HepG2 (cell line): ENCODE results near the gene TUBE1. TPM values are rescaled to one million over a fixed set of nuclear protein-coding genes. Genes with fewer than 3 reads are reported as not detected.

Source experiments
- ATAC-seq: fragments of 200-7000 bp; cut with Tn5 transposase; 3 replicates; pipeline ENCODE4 v1.9.1; 2020; ENCODE audit warnings: mild to moderate bottlenecking, moderate library complexity
- BruUV-seq: library from RNA; stranded (reverse); fragments of 400-500 nt; replicated peaks from 2 replicates; lab custom pipeline; 2021; lab: Mats Ljungman, UMichigan
- CTCF ChIA-PET: fragments of 300-600 bp; formaldehyde crosslinking; extraction: SDS; loops from one replicate; lab custom pipeline; 2021; ENCODE audit warnings: low total read pairs, inconsistent platforms, low intra/inter-chr PET ratio; lab: Yijun Ruan, JAX
- POLR2A ChIA-PET: fragments of 350-600 bp; sonication (Branson Sonifier 250); formaldehyde crosslinking; loops from one replicate; lab custom pipeline; 2020; ENCODE audit warnings: antibody characterized with exemption, inconsistent platforms; lab: Yijun Ruan, JAX
- DNase-seq: peaks from one replicate; pipeline ENCODE4 v3.0.0-alpha.2; 2015; ENCODE audit warnings: low spot score
- FAIRE-seq: peaks from 3 replicates; lab custom pipeline; 2011; peaks lifted over from hg19 to GRCh38; lab: Jason Lieb, UNC
- H2AFZ ChIP-seq: one replicate; pipeline ENCODE4 v1.6.1; 2011; ENCODE audit warnings: low read length, inconsistent platforms
- H3K27ac ChIP-seq: fragments of 300-600 bp; 3 replicates; pipeline ENCODE4 v1.8.0; 2011; ENCODE audit warnings: mixed run types, mild to moderate bottlenecking, mixed read lengths, low read length, inconsistent platforms; ENCODE audit not compliant: insufficient read depth; ENCODE audit errors: extremely low read length
- H3K27me3 ChIP-seq, 2 experiments: fragments of 200-600 bp in 1 of 2; 2 replicates in 1 of 2; 3 replicates in 1 of 2; pipeline versions ENCODE4 v1.6.0 to v1.8.0; 2011; ENCODE audit warnings: low read length in 2 of 2, mild to moderate bottlenecking in 2 of 2, moderate library complexity in 2 of 2, inconsistent platforms in 1 of 2; ENCODE audit not compliant: insufficient read depth in 2 of 2, control insufficient read depth in 1 of 2
- H3K36me3 ChIP-seq, 2 experiments: fragments of 200-600 bp in 1 of 2; replicated peaks in 1 of 2; 2 replicates in 1 of 2; 3 replicates in 1 of 2; pipeline versions ENCODE4 v1.5.1 to v1.8.0; 2011; ENCODE audit warnings: low read length in 2 of 2, inconsistent platforms in 1 of 2; ENCODE audit not compliant: insufficient read depth in 2 of 2, control insufficient read depth in 1 of 2
- H3K4me1 ChIP-seq: 2 replicates; pipeline ENCODE4 v1.5.1; 2012; ENCODE audit warnings: low read length, inconsistent platforms; ENCODE audit not compliant: insufficient read depth
- H3K4me2 ChIP-seq: 2 replicates; pipeline ENCODE4 v1.6.0; 2011; ENCODE audit warnings: low read depth, low read length, inconsistent platforms
- H3K4me3 ChIP-seq, 3 experiments: fragments of 200-600 bp in 1 of 3; sonication (generic), shearing (Covaris generic) in 1 of 3; replicated peaks in 1 of 3; 2 replicates each; pipeline ENCODE4 v1.5.1; 2011 to 2016; ENCODE audit warnings: low read length in 3 of 3, inconsistent platforms in 2 of 3, low read depth in 2 of 3, mild to moderate bottlenecking in 2 of 3, control low read depth in 1 of 3, mixed read lengths in 1 of 3; ENCODE audit not compliant: insufficient read depth in 1 of 3
- H3K79me2 ChIP-seq: one replicate; pipeline ENCODE4 v1.6.1; 2011; ENCODE audit warnings: low read length, inconsistent platforms; ENCODE audit not compliant: insufficient read depth
- H3K9ac ChIP-seq: 2 replicates; pipeline ENCODE4 v1.6.0; 2011; ENCODE audit warnings: mild to moderate bottlenecking, low read depth, low read length, inconsistent platforms; ENCODE audit not compliant: insufficient read depth
- H3K9me3 ChIP-seq: 2 replicates; pipeline ENCODE4 v1.5.1; 2012; ENCODE audit warnings: mild to moderate bottlenecking, low read length
- H4K20me1 ChIP-seq: 2 replicates; pipeline ENCODE4 v1.6.0; 2011; ENCODE audit warnings: inconsistent platforms, mild to moderate bottlenecking, low read length, moderate library complexity; ENCODE audit not compliant: insufficient read depth
- AKAP8 ChIP-seq: sonication (generic); formaldehyde crosslinking; IDR thresholded peaks from 2 replicates; pipeline ENCODE4 v1.5.1; 2020; ENCODE audit warnings: mild to moderate bottlenecking, missing genetic modification reagents
- HDAC2 ChIP-seq: sonication (generic); formaldehyde crosslinking; IDR thresholded peaks from 2 replicates; pipeline ENCODE4 v1.4.0; 2020; ENCODE audit warnings: missing genetic modification reagents
- KDM1A ChIP-seq: IDR thresholded peaks from 2 replicates; pipeline ENCODE4 v1.6.1; 2016; ENCODE audit warnings: missing compliant biosample characterization
- WGBS: methylation state at CpG from one replicate; pipeline ENCODE4 v1.1.6; 2017; ENCODE audit warnings: low lambda C conversion rate; 5-methylcytosine and 5-hydroxymethylcytosine counted together
- in situ Hi-C: cut with HindIII; loops from 2 replicates; pipeline ENCODE4 v1.10.0; 2017; ENCODE audit warnings: low pct_unique_long_range_greater_than_20kb; ENCODE audit not compliant: extremely low pct_ligation_motif_present
- intact Hi-C: fragments of 100-400 bp; cut with micrococcal nuclease; formaldehyde crosslinking; loops from one replicate; pipeline ENCODE4 v1.10.0; 2022; ENCODE audit not compliant: unreplicated experiment
- polyA plus RNA-seq, 8 experiments: library from polyadenylated mRNA; depleted of rRNA in 3 of 8; stranded (reverse) in 7 of 8; unstranded in 1 of 8; fragments of >200 nt; fragmentation: Illumina TruSeq in 4 of 8; extraction: Trizol in 4 of 8; gene quantifications; 2 replicates each; pipeline versions ENCODE4 v1.2.1 to v1.2.3, GENCODE V29; 2011 to 2016; ENCODE audit warnings: low read depth in 4 of 8, missing spikeins in 1 of 8, mixed read lengths in 1 of 8; ENCODE audit not compliant: insufficient read depth in 1 of 8
- total RNA-seq, 5 experiments: library from RNA; depleted of rRNA; stranded (reverse); fragments of >200 nt; fragmentation: Illumina TruSeq; extraction: Trizol; gene quantifications; 2 replicates each; pipeline ENCODE4 v1.2.3, GENCODE V29; 2016; ENCODE audit warnings: low read depth in 1 of 5
- TF ChIP-seq, protein P1 (sequence below): sonication (generic); formaldehyde crosslinking; IDR thresholded peaks from 2 replicates; pipeline ENCODE4 v1.9.0; 2021; ENCODE audit warnings: missing genetic modification reagents, borderline replicate concordance
- TF ChIP-seq, protein P2 (sequence below): sonication (generic); formaldehyde crosslinking; IDR thresholded peaks from 2 replicates; pipeline ENCODE4 v1.5.1; 2020; ENCODE audit warnings: mild to moderate bottlenecking, missing genetic modification reagents, moderate library complexity

Gene TUBE1
- total and polyA plus RNA-seq, 2 of the 13 experiments (the other 11 are each of a cell fraction or from before 2014, with no cell fraction given): 17.3 to 22.6 TPM

DNA sequence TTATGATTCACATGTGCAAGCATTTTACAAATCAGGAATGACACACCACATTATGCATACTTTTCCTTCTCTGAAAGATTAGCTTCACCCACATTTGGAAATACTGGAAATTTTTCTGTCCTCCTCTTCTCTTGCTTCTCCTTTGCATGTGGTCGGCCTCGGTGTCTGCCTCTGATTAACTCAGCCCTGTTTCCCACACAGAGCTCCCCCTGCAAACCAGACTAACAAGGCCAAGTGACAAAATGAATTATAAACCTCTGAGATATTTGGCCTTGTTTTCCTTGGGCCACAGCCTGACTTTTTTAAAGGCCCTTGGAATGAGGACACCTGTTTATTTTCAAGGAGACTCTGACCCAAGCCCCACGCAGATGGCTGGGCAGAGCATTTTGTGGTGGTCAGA, 42.4 kb downstream of the TUBE1 start:
- ATAC-seq: no peak

More for the DNA sequence above, 42.4 kb downstream of the TUBE1 start:
- TF ChIP-seq KDM1A (no peak), HDAC2 (CRISPR knock-in tag) (no peak), AKAP8 (CRISPR knock-in tag) (no peak)
- TF ChIP-seq, protein P1, sequence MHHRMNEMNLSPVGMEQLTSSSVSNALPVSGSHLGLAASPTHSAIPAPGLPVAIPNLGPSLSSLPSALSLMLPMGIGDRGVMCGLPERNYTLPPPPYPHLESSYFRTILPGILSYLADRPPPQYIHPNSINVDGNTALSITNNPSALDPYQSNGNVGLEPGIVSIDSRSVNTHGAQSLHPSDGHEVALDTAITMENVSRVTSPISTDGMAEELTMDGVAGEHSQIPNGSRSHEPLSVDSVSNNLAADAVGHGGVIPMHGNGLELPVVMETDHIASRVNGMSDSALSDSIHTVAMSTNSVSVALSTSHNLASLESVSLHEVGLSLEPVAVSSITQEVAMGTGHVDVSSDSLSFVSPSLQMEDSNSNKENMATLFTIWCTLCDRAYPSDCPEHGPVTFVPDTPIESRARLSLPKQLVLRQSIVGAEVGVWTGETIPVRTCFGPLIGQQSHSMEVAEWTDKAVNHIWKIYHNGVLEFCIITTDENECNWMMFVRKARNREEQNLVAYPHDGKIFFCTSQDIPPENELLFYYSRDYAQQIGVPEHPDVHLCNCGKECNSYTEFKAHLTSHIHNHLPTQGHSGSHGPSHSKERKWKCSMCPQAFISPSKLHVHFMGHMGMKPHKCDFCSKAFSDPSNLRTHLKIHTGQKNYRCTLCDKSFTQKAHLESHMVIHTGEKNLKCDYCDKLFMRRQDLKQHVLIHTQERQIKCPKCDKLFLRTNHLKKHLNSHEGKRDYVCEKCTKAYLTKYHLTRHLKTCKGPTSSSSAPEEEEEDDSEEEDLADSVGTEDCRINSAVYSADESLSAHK (CRISPR knock-in tag): no peak
- TF ChIP-seq, protein P2, sequence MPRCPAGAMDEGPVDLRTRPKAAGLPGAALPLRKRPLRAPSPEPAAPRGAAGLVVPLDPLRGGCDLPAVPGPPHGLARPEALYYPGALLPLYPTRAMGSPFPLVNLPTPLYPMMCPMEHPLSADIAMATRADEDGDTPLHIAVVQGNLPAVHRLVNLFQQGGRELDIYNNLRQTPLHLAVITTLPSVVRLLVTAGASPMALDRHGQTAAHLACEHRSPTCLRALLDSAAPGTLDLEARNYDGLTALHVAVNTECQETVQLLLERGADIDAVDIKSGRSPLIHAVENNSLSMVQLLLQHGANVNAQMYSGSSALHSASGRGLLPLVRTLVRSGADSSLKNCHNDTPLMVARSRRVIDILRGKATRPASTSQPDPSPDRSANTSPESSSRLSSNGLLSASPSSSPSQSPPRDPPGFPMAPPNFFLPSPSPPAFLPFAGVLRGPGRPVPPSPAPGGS (CRISPR knock-in tag): no peak
- in situ Hi-C loops: no loop called here
- Histone ChIP-seq H4K20me1 (no peaks in the 10 kb centered on the region), H2AFZ (no peak overlapping the region), H3K36me3 (no peaks in the 10 kb centered on the region), H3K4me2 (no peak overlapping the region), H3K4me3 (no peak overlapping the region), H3K27me3 (no peaks in the 10 kb centered on the region; a peak in 1 of 5 replicates), H3K4me1 (peaks cover 12% of the 10 kb centered on the region; the same call in 1 of the 2 replicates), H3K27ac (no peak overlapping the region), H3K9me3 (no peaks in the 10 kb centered on the region), H3K79me2 (no peaks in the 10 kb centered on the region), H3K9ac (no peak overlapping the region)
- ChIA-PET CTCF (interaction anchor here (2.5 to 2.8 kb wide), 2 partner anchors 34 to 335 kb away, joined by 12 to 35 read pairs; no protein-coding TSS in a partner anchor), POLR2A (no interaction called here)
- intact Hi-C loops: no loop called here
- 33% methylated on average over 3 of the region's 3 CpGs for WGBS
- BruUV-seq: no TSS peak
- FAIRE-seq: no peak
- DNase-seq: no peak
